Mesendoderm (in vitro differentiated cells): Measurements from ENCODE around the gene GRK2.

Experiments used
- DNase-seq: peaks from one replicate; pipeline ENCODE4 v3.0.0; 2013
- H2AK5ac ChIP-seq: 2 replicates; pipeline ENCODE4 v1.6.1; 2013; ENCODE audit warnings: low read length, inconsistent platforms
- H2BK120ac ChIP-seq: 2 replicates; pipeline ENCODE4 v1.6.1; 2013; ENCODE audit warnings: low read depth, mild to moderate bottlenecking, low read length, moderate library complexity, mixed read lengths
- H2BK15ac ChIP-seq: replicated peaks from 2 replicates; pipeline ENCODE4 v1.6.1; 2013; ENCODE audit warnings: low read depth, mild to moderate bottlenecking, moderate library complexity
- H2BK5ac ChIP-seq: 2 replicates; pipeline ENCODE4 v1.6.1; 2013; ENCODE audit warnings: low read length, inconsistent platforms
- H3K18ac ChIP-seq: 2 replicates; pipeline ENCODE4 v1.6.1; 2013; ENCODE audit warnings: mild to moderate bottlenecking, low read length, mixed read lengths
- H3K23ac ChIP-seq: one replicate; pipeline ENCODE4 v1.6.1; 2013; ENCODE audit warnings: low read length
- H3K27ac ChIP-seq: 2 replicates; pipeline ENCODE4 v1.5.1; 2013; ENCODE audit warnings: low read depth, mild to moderate bottlenecking, inconsistent platforms, low read length, moderate library complexity
- H3K27me3 ChIP-seq: 2 replicates; pipeline ENCODE4 v1.6.1; 2013; ENCODE audit warnings: low read length, control low read depth, mild to moderate bottlenecking, inconsistent platforms; ENCODE audit not compliant: insufficient read depth, poor library complexity
- H3K36me3 ChIP-seq: 2 replicates; pipeline ENCODE4 v1.6.1; 2013; ENCODE audit warnings: low read length, inconsistent platforms; ENCODE audit not compliant: control insufficient read depth, insufficient read depth
- H3K4ac ChIP-seq: one replicate; pipeline ENCODE4 v1.6.1; 2013; ENCODE audit warnings: low read depth, mild to moderate bottlenecking, low read length, moderate library complexity
- H3K4me1 ChIP-seq: 2 replicates; pipeline ENCODE4 v1.6.1; 2013; ENCODE audit warnings: low read depth, low read length, inconsistent platforms; ENCODE audit not compliant: control insufficient read depth
- H3K4me2 ChIP-seq: 2 replicates; pipeline ENCODE4 v1.6.1; 2013; ENCODE audit warnings: low read length
- H3K4me3 ChIP-seq: 2 replicates; pipeline ENCODE4 v1.5.1; 2013; ENCODE audit warnings: mild to moderate bottlenecking, low read length
- H3K56ac ChIP-seq: one replicate; pipeline ENCODE4 v1.6.1; 2013; ENCODE audit warnings: low read length
- H3K79me1 ChIP-seq: 2 replicates; pipeline ENCODE4 v1.6.1; 2013; ENCODE audit warnings: low read length, inconsistent platforms
- H3K79me2 ChIP-seq: 2 replicates; pipeline ENCODE4 v1.6.1; 2013; ENCODE audit warnings: mild to moderate bottlenecking, low read length; ENCODE audit not compliant: control insufficient read depth, insufficient read depth
- H3K9ac ChIP-seq: 2 replicates; pipeline ENCODE4 v1.6.1; 2013; ENCODE audit warnings: low read length, inconsistent platforms
- H4K5ac ChIP-seq: one replicate; pipeline ENCODE4 v1.6.1; 2013; ENCODE audit warnings: low read length
- H4K8ac ChIP-seq: one replicate; pipeline ENCODE4 v1.6.1; 2013; ENCODE audit warnings: low read depth, mild to moderate bottlenecking, control low read depth, low read length, moderate library complexity
- WGBS: extraction: QIAGEN DNeasy Blood & Tissue Kit; methylation state at CpG from one replicate; pipeline ENCODE4 v1.1.7; 2013; ENCODE audit warnings: low lambda C conversion rate, missing lambda C conversion rate; ENCODE audit not compliant: insufficient coverage; ENCODE audit errors: extremely low coverage; 5-methylcytosine and 5-hydroxymethylcytosine counted together

Gene GRK2

DNA sequence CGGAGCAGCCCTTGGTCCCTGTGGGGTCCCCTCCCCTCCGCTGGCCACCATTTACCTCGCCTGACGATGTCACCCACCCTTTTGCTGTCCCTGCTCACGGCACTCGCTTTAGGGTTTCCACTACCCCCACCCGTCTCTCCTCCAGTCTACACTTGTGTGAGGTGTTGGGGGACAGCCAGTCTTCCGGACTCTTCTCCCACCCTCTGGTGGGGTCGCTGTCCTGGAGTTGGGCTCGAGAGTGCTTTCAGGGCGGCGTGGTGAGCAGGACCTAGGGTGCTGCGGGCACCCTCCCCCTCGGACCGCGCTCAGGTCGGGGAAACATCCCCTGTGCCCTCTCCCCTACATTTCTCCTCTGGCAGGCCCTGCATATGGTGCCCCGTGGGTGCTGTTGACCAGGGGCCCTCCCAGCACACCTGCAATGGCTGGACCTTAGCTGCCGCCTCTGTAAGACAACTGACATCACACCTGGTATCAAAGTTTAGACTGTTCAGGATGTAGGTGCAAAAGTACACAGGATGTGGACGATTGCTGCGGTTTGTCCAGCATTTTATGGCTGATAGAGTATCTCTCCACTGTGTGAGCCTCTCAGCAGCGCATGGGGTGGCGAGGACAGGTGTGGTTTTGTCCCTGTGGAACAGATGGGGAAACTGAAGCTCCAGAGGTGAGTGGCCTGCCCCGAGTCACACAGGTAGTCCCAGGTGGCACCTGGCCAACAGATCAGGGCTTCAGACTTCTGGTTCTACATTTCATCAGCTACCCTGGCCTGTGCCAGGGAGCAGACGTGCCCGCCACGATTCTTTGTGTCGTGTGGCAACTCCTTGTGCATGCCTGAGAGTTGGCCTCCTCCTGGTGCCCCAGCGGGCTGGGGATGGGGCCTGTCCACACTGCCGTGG lies 1.2 kb downstream of the GRK2 start:
- no peak overlapping the region for H2BK5ac ChIP-seq

DNA sequence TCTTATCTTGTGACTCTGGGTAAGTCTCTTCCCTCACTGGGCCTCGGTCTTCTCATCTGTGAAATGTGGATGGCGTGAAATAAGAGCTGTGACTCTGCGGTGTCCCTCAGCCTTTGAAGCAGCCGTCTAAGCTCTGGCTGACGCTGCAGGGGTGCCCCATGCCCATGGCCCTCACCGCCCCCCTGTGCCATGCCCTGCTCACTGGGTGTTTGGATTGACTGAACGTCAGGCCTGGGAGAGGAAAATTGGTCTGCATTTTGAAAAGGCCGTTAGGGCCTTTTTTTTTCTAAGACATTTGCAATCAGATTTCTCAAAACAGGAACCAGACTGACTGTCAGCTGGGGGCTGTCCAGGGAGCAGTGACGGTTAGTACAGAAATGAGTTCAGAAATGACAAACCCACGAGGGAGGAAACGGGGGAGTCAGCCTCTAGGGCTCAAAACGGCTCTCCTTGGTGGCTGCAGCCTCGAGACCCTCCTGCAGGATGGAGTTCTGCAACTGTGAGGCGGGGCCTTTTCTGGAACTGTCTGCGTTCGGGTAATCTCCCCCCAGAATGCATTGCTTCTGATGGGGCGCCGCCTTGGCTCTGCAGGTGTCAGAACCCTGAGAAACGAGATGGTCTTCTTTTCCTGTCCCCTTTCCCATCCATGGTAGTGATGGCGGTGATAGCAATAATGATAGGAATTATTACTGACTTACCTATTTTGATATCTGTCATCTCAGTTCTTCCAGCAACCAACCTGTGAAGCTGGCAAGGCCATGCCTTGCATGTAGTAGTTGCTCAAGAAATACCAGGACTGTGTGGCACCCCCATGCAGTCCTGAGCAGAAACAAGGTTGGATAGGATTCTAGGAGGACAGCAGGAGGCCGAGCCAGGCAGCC lies 2.0 kb downstream of the GRK2 start:
- no peak overlapping the region for H4K5ac ChIP-seq
- peaks cover 50% of the 10 kb centered on the region for H3K79me1 ChIP-seq
- H3K9ac ChIP-seq, result peak overlapping the region; percentile 91
- no peak overlapping the region for H2BK120ac ChIP-seq
- H3K56ac ChIP-seq, result peak overlapping the region; percentile 42
- H3K23ac ChIP-seq, result peak overlapping the region; percentile 45
- no peak overlapping the region for H4K8ac ChIP-seq
- peaks cover 3% of the 10 kb centered on the region for H3K36me3 ChIP-seq
- no peak overlapping the region for H2AK5ac ChIP-seq
- H3K79me2 ChIP-seq, result peaks cover 55% of the 10 kb centered on the region
- H3K4me1 ChIP-seq, result peaks cover 23% of the 10 kb centered on the region
- no peak overlapping the region for H3K4ac ChIP-seq
- DNase-seq, result no peak
- no peak overlapping the region for H2BK5ac ChIP-seq
- no peak overlapping the region for H3K4me3 ChIP-seq
- no peaks in the 10 kb centered on the region for H3K27me3 ChIP-seq
- no peak overlapping the region for H3K27ac ChIP-seq
- H2BK15ac ChIP-seq, result no peak overlapping the region
- H3K4me2 ChIP-seq, result no peak overlapping the region
- no CpG with 5 or more reads among the region's 21 CpGs for WGBS
- H3K18ac ChIP-seq, result no peak overlapping the region

More for the DNA sequence above, 1.2 kb downstream of the GRK2 start:
- H3K4me1 ChIP-seq, result peaks cover 27% of the 10 kb centered on the region
- H3K79me2 ChIP-seq, result peaks cover 47% of the 10 kb centered on the region
- no CpG with 5 or more reads among the region's 30 CpGs for WGBS
- H3K56ac ChIP-seq, result peak overlapping the region; percentile 96
- no peak overlapping the region for H3K27ac ChIP-seq
- peak overlapping the region; percentile 85 for H3K18ac ChIP-seq
- H3K23ac ChIP-seq, result peak overlapping the region; percentile 100
- peak overlapping the region; percentile 66 for H3K4me3 ChIP-seq
- H3K4ac ChIP-seq, result peak overlapping the region; percentile 96
- no peak overlapping the region for H4K5ac ChIP-seq
- H3K36me3 ChIP-seq, result peaks cover 3% of the 10 kb centered on the region
- H3K27me3 ChIP-seq, result no peaks in the 10 kb centered on the region
- no peak overlapping the region for H4K8ac ChIP-seq
- peaks cover 42% of the 10 kb centered on the region for H3K79me1 ChIP-seq
- no peak overlapping the region for H2BK15ac ChIP-seq
- peak overlapping the region; percentile 91 for H3K9ac ChIP-seq
- H3K4me2 ChIP-seq, result peak overlapping the region; percentile 94
- DNase-seq, result no peak
- H2BK120ac ChIP-seq, result peak overlapping the region; percentile 6
- H2AK5ac ChIP-seq, result peak overlapping the region; percentile 85

DNA sequence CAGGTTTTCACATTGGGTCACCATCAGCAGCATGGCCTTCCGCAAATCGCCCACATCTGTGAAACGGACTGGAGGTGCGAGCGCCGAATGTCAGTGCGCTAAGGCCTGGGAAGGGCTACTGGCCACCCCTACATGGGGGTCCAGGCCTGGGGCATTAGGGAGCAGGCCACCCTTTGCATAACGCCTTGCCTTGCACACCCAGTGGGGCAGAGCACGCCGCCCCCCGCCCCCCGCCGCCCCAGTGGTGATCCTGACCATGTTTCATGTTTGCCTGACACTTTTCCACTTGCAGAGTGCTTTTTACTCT lies 2.6 kb downstream of the GRK2 start:
- no peak overlapping the region for H3K4ac ChIP-seq
- DNase-seq, result no peak
- H3K18ac ChIP-seq, result no peak overlapping the region
- no peak overlapping the region for H3K4me3 ChIP-seq
- no peak overlapping the region for H3K4me2 ChIP-seq
- no peak overlapping the region for H2BK15ac ChIP-seq
- peaks cover 23% of the 10 kb centered on the region for H3K4me1 ChIP-seq
- no peak overlapping the region for H2AK5ac ChIP-seq
- peaks cover 52% of the 10 kb centered on the region for H3K79me1 ChIP-seq
- H3K27ac ChIP-seq, result no peak overlapping the region
- no peak overlapping the region for H2BK120ac ChIP-seq
- H2BK5ac ChIP-seq, result no peak overlapping the region
- H3K27me3 ChIP-seq, result no peaks in the 10 kb centered on the region
- WGBS, result no CpG with 5 or more reads among the region's 13 CpGs
- H3K23ac ChIP-seq, result no peak overlapping the region
- peaks cover 59% of the 10 kb centered on the region for H3K79me2 ChIP-seq
- H3K9ac ChIP-seq, result no peak overlapping the region
- H4K8ac ChIP-seq, result no peak overlapping the region
- H3K36me3 ChIP-seq, result peaks cover 3% of the 10 kb centered on the region
- H4K5ac ChIP-seq, result no peak overlapping the region
- H3K56ac ChIP-seq, result peak overlapping the region; percentile 25

DNA sequence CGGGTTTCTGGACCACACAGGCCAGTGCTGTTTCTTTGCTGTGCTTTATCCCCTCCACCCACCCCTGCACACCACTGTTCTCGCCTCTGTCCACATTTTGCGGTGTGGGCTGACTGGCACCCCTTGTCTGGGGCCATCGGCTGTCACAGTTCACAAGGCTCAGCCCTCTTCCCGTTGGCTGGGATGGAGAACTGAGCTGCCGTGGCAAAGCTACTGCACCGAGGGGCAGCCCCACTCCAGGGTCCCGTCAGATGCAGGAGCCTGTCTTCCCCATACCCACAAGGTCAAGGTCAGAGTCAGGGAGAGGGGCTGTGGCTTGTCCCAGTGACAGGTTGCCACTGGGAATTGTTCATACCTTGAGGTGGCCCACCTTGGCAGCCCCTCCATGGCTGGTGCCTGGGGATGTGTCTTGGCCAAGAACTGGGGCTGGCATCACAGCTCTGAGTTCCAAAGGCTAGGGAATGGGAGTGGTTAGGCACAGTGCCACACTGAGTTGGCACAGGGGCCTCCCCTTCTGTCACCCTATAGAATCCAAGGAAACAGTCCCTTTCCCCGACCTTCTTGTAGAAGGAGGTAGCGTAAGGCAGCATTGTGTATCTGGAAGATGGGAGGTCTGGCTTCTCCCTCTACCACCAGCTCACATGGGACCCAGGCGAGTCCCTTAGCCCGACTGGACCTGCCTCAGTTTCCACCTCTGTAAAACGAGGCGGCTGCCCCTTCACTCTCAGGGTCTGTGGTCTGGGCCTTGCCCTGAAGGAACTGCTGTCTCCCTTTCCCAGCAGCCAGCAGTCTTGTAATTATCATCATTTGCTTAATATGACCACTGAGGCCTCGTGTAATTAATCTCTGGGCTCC lies 3.4 kb downstream of the GRK2 start:
- peaks cover 62% of the 10 kb centered on the region for H3K79me2 ChIP-seq
- no peak for DNase-seq
- WGBS, result no CpG with 5 or more reads among the region's 15 CpGs

More for the DNA sequence above, 3.4 kb downstream of the GRK2 start:
- Histone ChIP-seq H3K36me3 (peaks cover 3% of the 10 kb centered on the region), H3K56ac (peak overlapping the region; percentile 87), H3K79me1 (peaks cover 53% of the 10 kb centered on the region), H3K4ac (no peak overlapping the region), H3K9ac (peak overlapping the region; percentile 70), H4K8ac (no peak overlapping the region), H2BK15ac (no peak overlapping the region), H3K27me3 (no peaks in the 10 kb centered on the region), H4K5ac (no peak overlapping the region), H3K4me2 (peak overlapping the region; percentile 28), H3K18ac (peak overlapping the region; percentile 28), H3K27ac (peak overlapping the region; percentile 78), H2AK5ac (peak overlapping the region; percentile 57), H3K23ac (peak overlapping the region; percentile 66), H3K4me1 (peaks cover 23% of the 10 kb centered on the region), H3K4me3 (no peak overlapping the region), H2BK5ac (peak overlapping the region; percentile 46), H2BK120ac (no peak overlapping the region)
